Umbilical cord (tissue), 2 donors: ENCODE data around the gene ENO2. TPM values are rescaled to one million over a fixed set of nuclear protein-coding genes. Genes with fewer than 3 reads are reported as not detected.

Source experiments
- DNase-seq: peaks from one replicate; pipeline ENCODE4 v3.0.0-alpha.2; 2015; ENCODE audit warnings: low spot score
- total RNA-seq: library from RNA; depleted of rRNA; stranded (reverse); fragments of >200 nt; gene quantifications from one replicate; pipeline ENCODE4 v1.2.3, GENCODE V29; 2014; ENCODE audit warnings: low replicate concordance; ENCODE audit not compliant: insufficient read depth

Gene ENO2
- total RNA-seq, 1 donor from 2014 or later, result 19.7 TPM

DNA sequence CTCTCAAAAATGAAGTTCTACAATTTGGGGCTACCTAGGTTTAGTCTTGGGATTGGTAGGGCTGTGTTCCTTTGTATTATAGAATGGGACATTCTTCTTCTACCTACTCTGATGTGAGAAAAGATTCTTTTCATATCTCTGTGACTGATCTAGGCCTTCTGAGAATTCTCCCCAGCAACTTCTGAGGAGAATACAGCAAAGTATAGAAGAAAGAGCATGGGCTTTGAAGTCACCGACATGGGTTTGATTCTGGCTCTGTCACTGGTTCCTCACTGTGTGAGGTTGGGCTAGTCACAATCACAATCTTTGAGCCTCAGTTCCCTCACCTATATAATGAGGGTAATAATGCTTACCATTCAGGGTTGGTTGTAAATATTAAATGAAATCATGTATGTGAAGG, 18.4 kb downstream of the ENO2 start:
- no peak for DNase-seq

DNA sequence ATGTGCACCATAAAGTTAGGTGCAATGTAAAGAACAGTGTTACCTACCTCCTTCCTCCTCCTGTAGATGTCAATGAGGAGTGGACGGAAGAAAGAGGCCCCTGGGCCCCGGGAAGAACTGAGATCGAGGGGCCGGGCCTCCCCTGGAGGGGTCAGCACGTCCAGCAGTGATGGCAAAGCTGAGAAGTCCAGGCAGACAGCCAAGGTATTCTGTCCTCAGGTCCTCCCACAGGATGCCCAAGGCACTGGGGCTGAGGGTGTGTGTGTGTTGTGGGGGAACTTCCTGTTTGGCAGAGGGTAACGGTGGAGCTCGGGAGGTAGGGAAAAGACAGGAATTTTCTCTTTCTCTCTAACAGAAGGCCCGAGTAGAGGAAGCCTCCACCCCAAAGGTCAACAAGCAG, 19.7 kb downstream of the ENO2 start:
- no peak for DNase-seq

DNA sequence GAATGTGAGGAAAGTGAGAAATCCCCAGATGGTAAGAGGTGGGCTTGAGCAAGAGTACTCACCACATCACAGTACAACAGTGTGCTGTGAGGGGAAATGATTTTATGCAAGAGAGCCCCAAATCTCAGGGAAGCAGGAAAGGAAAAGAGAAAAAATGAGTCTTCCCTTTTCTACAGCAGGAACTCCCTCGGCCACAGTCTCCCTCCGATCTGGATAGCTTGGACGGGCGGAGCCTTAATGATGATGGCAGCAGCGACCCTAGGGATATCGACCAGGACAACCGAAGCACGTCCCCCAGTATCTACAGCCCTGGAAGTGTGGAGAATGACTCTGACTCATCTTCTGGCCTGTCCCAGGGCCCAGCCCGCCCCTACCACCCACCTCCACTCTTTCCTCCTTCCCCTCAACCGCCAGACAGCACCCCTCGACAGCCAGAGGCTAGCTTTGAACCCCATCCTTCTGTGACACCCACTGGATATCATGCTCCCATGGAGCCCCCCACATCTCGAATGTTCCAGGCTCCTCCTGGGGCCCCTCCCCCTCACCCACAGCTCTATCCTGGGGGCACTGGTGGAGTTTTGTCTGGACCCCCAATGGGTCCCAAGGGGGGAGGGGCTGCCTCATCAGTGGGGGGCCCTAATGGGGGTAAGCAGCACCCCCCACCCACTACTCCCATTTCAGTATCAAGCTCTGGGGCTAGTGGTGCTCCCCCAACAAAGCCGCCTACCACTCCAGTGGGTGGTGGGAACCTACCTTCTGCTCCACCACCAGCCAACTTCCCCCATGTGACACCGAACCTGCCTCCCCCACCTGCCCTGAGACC, 21.2 kb downstream of the ENO2 start:
- DNase-seq, result no peak

DNA sequence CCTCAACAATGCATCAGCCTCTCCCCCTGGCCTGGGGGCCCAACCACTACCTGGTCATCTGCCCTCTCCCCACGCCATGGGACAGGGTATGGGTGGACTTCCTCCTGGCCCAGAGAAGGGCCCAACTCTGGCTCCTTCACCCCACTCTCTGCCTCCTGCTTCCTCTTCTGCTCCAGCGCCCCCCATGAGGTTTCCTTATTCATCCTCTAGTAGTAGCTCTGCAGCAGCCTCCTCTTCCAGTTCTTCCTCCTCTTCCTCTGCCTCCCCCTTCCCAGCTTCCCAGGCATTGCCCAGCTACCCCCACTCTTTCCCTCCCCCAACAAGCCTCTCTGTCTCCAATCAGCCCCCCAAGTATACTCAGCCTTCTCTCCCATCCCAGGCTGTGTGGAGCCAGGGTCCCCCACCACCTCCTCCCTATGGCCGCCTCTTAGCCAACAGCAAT, 21.8 kb downstream of the ENO2 start:
- DNase-seq, result no peak

DNA sequence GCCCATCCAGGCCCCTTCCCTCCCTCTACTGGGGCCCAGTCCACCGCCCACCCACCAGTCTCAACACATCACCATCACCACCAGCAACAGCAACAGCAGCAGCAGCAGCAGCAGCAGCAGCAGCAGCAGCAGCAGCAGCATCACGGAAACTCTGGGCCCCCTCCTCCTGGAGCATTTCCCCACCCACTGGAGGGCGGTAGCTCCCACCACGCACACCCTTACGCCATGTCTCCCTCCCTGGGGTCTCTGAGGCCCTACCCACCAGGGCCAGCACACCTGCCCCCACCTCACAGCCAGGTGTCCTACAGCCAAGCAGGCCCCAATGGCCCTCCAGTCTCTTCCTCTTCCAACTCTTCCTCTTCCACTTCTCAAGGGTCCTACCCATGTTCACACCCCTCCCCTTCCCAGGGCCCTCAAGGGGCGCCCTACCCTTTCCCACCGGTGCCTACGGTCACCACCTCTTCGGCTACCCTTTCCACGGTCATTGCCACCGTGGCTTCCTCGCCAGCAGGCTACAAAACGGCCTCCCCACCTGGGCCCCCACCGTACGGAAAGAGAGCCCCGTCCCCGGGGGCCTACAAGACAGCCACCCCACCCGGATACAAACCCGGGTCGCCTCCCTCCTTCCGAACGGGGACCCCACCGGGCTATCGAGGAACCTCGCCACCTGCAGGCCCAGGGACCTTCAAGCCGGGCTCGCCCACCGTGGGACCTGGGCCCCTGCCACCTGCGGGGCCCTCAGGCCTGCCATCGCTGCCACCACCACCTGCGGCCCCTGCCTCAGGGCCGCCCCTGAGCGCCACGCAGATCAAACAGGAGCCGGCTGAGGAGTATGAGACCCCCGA, 22.5 kb downstream of the ENO2 start:
- no peak for DNase-seq

DNA sequence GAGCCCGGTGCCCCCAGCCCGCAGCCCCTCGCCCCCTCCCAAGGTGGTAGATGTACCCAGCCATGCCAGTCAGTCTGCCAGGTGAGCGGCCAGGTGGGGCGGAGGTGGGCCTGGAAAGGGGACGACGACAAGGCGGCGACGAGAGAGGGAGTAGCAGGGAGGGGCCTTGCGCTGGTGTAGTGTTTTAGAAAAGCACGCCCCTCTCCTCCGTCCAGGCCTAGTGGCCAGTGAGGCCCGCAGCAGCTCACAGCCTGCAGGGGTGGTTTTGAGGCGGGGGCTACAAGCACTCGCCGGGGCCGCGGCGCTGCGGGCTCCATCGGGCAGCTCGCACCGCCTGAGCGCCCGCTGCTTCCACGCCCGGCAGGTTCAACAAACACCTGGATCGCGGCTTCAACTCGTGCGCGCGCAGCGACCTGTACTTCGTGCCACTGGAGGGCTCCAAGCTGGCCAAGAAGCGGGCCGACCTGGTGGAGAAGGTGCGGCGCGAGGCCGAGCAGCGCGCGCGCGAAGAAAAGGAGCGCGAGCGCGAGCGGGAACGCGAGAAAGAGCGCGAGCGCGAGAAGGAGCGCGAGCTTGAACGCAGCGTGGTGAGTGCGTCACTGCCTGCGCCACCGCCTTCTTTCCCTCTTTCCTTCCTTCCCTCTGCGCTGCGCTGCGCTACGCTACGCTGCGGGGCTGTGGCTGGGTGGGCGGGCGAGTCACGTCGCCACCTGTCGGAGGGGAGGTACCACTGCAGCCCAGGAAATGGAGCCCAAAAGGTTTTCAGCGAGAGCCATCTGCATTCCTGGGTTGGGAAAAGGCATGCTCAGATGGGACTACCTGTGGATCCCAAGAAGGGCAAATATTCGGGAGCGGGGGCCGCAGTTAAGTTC, 23.3 kb downstream of the ENO2 start:
- DNase-seq, result peak; percentile 97

DNA sequence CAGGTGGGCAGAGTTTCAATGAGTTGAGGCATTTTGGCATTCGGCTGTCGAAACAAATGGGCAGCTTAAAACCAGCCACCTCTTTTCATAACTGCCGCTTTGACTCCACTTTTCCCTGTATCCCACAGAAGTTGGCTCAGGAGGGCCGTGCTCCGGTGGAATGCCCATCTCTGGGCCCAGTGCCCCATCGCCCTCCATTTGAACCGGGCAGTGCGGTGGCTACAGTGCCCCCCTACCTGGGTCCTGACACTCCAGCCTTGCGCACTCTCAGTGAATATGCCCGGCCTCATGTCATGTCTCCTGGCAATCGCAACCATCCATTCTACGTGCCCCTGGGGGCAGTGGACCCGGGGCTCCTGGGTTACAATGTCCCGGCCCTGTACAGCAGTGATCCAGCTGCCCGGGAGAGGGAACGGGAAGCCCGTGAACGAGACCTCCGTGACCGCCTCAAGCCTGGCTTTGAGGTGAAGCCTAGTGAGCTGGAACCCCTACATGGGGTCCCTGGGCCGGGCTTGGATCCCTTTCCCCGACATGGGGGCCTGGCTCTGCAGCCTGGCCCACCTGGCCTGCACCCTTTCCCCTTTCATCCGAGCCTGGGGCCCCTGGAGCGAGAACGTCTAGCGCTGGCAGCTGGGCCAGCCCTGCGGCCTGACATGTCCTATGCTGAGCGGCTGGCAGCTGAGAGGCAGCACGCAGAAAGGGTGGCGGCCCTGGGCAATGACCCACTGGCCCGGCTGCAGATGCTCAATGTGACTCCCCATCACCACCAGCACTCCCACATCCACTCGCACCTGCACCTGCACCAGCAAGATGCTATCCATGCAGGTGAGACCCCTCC, 24.2 kb downstream of the ENO2 start:
- no peak for DNase-seq

DNA sequence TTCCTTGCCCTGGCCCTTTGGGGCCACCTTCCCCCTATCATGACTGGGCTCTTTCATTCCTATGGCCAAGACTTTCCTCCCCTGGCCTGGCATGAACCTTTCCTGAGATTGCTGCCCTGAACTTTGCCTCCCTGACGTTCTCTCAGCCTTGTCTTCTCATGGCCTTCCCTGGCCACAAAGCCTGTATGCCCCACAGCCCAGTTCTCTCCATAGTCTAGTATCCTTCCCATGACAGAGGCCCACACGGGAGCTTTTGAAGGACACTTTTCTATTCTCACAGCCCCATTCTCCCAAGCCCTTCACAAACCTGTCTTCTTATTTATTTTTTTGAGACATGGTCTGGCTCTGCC, 24.8 kb downstream of the ENO2 start:
- no peak for DNase-seq

DNA sequence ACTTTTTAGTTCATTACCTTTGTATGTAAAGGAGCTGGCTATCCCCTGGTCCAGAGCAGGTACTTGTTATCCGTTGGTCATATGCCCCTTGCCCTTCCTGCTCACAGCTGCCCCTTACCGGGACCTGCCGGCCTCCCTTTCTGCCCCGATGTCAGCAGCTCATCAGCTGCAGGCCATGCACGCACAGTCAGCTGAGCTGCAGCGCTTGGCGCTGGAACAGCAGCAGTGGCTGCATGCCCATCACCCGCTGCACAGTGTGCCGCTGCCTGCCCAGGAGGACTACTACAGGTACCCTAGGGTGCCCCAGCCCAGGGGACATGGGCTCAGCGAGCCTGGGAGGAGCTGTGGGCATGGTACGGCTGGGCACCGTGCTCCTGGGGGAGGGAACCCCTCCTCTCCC, 26.9 kb downstream of the ENO2 start:
- DNase-seq, result no peak

DNA sequence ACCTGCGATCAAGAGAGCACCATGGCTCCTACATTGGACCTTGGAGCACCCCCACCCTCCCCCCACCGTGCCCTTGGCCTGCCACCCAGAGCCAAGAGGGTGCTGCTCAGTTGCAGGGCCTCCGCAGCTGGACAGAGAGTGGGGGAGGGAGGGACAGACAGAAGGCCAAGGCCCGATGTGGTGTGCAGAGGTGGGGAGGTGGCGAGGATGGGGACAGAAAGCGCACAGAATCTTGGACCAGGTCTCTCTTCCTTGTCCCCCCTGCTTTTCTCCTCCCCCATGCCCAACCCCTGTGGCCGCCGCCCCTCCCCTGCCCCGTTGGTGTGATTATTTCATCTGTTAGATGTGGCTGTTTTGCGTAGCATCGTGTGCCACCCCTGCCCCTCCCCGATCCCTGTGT, 27.4 kb downstream of the ENO2 start:
- no peak for DNase-seq

DNA sequence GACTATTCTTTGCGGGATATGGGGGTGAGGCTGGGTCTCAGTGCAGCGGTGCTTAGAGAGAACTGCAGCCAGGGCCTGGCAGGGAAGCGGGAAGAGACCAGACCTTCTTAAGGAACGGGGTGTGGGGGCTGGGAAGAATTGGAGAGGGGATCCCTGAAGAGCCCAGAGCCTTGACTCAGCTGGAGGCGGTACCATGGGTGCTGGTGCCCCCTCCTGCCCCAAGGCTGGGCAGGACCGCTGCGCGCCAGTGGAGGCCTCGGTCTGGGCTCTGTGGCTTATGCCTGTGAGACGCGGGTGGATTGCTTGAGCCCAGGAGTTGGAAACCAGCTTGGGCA, 27.9 kb downstream of the ENO2 start:
- peak; percentile 43 for DNase-seq

DNA sequence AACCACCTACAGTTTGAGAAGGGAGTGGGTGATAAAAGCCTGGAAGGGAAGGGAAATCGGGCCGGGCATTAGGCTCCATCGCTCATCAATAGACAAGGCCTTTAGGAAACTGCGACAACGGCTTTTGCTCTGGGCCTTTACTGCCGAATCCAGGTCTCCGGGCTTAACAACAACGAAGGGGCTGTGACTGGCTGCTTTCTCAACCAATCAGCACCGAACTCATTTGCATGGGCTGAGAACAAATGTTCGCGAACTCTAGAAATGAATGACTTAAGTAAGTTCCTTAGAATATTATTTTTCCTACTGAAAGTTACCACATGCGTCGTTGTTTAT, 29.0 kb downstream of the ENO2 start:
- DNase-seq, result peak; percentile 96

DNA sequence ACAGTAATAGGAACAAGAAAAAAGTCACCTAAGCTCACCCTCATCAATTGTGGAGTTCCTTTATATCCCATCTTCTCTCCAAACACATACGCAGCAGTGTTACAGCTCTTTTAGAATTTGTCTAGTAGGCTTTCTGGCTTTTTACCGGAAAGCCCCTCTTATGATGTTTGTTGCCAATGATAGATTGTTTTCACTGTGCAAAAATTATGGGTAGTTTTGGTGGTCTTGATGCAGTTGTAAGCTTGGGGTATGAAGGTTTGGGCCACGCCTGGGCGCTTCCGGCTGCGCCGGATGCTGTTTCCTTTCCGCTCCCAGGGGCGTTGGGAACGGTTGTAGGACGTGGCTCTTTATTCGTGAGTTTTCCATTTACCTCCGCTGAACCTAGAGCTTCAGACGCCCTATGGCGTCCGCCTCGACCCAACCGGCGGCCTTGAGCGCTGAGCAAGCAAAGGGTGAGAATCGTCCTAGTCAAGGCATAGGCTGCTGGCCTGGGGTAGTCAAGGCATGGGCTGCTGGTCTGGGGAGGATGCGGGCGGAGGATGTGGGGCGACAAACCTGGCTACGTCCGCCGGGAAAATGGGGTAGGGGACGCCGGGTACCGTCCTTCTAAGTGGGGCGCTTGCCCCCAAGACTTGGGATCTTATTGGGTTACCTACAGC, 29.5 kb downstream of the ENO2 start, which contains the start of the genes C12orf57 and RNU7-1:
C12orf57 (plus strand) TSS at position 301 of the 659 bp plus-strand sequence; CDS start at position 401, 100 bp downstream.
RNU7-1 (plus strand) TSS at position 95 of the 659 bp plus-strand sequence.
- peak; percentile 96 for DNase-seq

DNA sequence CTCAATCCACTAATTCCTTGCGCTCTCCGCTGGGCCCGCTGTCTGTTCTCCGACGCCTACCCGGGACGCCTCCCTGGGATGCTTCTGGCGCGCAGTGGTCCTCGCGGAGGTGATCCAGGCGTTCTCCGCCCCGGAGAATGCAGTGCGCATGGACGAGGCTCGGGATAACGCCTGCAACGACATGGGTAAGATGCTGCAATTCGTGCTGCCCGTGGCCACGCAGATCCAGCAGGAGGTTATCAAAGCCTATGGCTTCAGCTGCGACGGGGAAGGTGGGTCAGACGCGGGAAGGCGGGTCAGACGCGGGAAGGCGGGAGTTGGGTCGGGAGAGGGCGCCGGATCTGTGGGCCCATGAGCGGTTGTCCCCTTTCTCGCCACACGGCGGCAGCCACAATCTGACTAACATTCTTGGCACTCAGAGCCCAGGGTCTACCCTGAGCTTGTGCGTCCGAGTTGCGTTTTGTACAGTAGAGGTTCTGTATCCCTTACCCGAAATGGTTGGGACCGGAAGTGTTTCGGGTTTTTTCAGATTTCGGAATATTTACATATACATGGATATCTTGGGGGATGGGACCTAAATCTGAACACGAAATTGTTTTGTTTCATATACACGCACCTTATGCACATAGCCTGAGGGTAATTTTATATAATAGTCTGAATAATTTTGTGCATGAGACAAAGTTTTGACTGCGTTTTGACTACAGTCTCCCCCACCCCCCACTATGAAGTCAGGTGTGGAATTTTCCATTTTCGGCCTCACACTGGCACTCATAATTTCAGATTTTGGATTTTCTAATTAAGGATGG, 30.2 kb downstream of the ENO2 start:
- DNase-seq, result peak; percentile 97

DNA sequence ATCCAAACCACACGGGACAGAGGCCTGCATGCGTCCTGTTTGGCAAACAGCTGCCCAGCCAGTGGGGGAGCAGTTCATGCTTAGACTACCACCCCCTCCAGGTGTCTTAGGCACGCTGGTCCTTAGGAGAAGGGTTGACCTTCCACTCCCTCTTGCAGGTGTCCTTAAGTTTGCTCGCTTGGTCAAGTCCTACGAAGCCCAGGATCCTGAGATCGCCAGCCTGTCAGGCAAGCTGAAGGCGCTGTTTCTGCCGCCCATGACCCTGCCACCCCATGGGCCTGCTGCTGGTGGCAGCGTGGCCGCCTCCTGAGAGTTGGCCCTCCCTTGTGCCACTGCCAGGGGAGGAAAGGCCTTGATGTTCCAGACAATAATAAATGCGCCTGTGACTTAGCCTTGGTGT, 31.2 kb downstream of the ENO2 start:
- no peak for DNase-seq

DNA sequence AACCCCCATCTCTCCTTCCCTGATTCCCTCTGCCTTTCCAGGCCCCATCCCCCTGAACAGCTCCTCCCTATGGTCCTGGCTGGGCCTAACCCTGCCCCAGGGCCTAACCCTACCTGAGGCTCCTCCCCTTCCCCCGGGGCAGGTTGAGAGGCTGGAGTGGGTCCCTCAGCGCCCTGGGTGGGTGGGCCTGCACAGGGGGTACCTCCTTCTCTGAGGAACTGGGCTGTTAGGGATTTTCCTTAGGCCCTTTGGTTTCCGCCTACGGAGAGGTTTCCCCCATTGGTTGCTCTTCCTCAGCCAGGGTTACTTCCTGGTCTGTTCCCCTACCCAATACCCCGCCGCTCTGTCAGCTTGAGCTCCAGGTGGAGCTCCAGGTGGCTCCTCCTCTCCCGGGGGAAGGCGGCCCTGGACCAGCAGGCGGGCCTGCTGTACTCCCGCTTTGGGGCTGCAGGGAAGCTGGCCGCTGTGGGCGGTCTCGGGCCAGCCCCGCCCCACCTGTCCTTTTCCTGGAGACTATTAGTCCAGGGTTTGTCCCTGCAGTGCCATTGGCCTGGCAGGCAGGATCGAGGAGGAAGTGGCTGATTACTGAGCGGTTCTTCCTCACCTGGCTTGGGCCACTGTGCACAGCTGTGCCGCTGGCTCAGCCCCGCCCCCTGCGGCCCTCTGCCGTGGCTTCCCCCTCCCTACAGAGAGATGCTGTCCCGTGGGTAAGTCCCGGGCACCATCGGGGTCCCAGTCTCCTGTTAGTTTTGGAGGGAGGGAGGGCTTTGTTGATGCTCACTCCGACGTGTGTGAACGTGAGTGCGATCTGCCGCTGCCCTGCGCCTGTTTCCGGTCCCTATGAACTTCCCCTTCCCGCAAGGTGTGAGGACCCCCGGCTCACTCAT, 31.9 kb downstream of the ENO2 start:
- DNase-seq, result peak; percentile 77

DNA sequence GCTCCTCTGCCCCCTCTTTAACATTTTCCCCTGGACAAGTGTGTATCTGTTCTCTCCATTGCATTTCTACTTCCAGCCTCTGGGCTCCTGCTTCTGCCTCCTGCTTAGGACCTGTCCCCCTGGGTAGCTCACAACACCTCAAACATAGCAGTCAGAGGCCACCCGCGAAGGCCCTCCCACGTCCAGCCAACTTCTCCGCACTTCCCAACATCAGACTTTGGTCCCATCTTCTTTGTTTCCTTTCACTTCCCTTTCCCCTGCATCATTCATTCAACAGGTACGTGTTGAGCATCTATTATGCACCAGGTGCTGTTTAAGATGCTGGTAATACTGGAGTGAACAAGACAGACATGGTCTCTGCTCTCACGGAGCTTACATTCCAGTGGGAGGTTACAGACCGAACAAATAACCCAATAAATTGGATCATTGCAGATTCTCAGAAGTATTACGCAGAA, 32.6 kb downstream of the ENO2 start:
- DNase-seq, result no peak

DNA sequence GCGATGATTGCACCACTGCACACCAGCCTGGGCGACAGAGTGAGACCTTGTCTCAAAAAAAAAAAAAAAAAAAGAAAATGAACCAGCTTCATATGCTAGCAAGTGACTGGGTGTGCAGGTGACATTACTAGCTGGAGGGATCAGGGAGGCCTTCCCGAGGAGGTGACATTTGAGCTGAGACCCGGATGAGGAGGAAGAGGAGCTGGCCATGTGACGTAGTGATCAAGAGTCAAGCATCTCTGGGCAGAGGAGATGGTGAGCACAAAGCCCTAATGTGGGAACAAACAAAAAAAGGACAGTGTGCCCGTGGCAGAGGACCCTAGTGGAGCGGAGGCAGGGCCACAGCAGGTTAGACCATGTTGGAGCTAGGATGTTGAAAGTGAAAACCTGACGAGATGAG, 33.2 kb downstream of the ENO2 start:
- no peak for DNase-seq
